ENCODE measurements around the gene PPFIBP2. TPM values are rescaled to one million over a fixed set of nuclear protein-coding genes. Genes with fewer than 3 reads are reported as not detected.

Gene PPFIBP2
- total and polyA plus RNA-seq, 12 donors, result 11.4 to 36.5 (median 21.1) TPM

GRCh38 chr11:7570241-7570640 is 56.4 kb downstream of the PPFIBP2 start:
- intact Hi-C loops (cut with DNase I), result loop anchor here (5.0 kb wide), 3 partner anchors 82 to 102 kb away; partner anchors contain the start of gene CYB5R2 (in 1 of the 2)
- TF ChIP-seq CTCF (IDR thresholded peaks at IDR 0.05) (no peak), POLR2A (IDR thresholded peaks at IDR 0.05) (no peak)
- Histone ChIP-seq H3K27me3 (no peaks in the 10 kb centered on the region), H3K36me3 (replicated peaks in 1 of 2) (no peaks in the 10 kb centered on the region), H3K9me3 (replicated peaks in 1 of 3) (no peaks in the 10 kb centered on the region), H3K27ac (no peak overlapping the region), H3K4me3 (no peak overlapping the region), H3K4me1 (replicated peaks in 1 of 2) (peaks cover 0 to 23% of the 10 kb centered on the region in 2 donors)
- WGBS, 4 donors, result 72 to 89% (median 88%) methylated on average over 2 of the region's 2 CpGs
- no peak for DNase-seq

- TF ChIP-seq POLR2A (IDR thresholded peaks at IDR 0.05) (no peak), CTCF (IDR thresholded peaks at IDR 0.05) (no peak)
- 92 to 100% (median 97%) methylated on average over 1 of the region's 1 CpG for WGBS, 4 donors
These were observed 57.2 kb downstream of the PPFIBP2 start for GRCh38 chr11:7570938-7571521.

GRCh38 chr11:7571640-7572000 is 57.8 kb downstream of the PPFIBP2 start:
- DNase-seq, result peak; percentile 54 to 89 (median 76)
- Histone ChIP-seq H3K4me3 (no peak overlapping the region), H3K9me3 (replicated peaks in 1 of 3) (no peaks in the 10 kb centered on the region), H3K27me3 (no peaks in the 10 kb centered on the region), H3K4me1 (replicated peaks in 1 of 2) (peaks cover 0 to 33% of the 10 kb centered on the region in 2 donors), H3K27ac (peak overlapping the region in 1 of 5 donors; percentile 64), H3K36me3 (replicated peaks in 1 of 2) (no peaks in the 10 kb centered on the region)
- intact Hi-C loops (cut with DNase I), result loop anchor here (5.0 kb wide), 3 partner anchors 81 to 101 kb away; partner anchors contain the start of gene CYB5R2 (in 1 of the 2)
- WGBS, 4 donors, result 1 to 9% (median 6%) methylated on average over 4 of the region's 4 CpGs
- TF ChIP-seq POLR2A (IDR thresholded peaks at IDR 0.05) (no peak), CTCF (IDR thresholded peaks at IDR 0.05) (peak; percentile 90 to 97 (median 94))

More at GRCh38 chr11:7570938-7571521, 57.2 kb downstream of the PPFIBP2 start:
- no peak for DNase-seq
- no peak overlapping the region for H3K27ac ChIP-seq
- no peaks in the 10 kb centered on the region for H3K9me3 ChIP-seq (replicated peaks in 1 of 3)
- intact Hi-C loops (cut with DNase I), result loop anchor here (5.0 kb wide), 3 partner anchors 81 to 101 kb away; partner anchors contain the start of gene CYB5R2 (in 1 of the 2)
- peaks cover 0 to 27% of the 10 kb centered on the region in 2 donors for H3K4me1 ChIP-seq (replicated peaks in 1 of 2)
- no peaks in the 10 kb centered on the region for H3K36me3 ChIP-seq (replicated peaks in 1 of 2)
- no peak overlapping the region for H3K4me3 ChIP-seq
- H3K27me3 ChIP-seq, result no peaks in the 10 kb centered on the region

- Histone ChIP-seq H3K9me3 (replicated peaks in 1 of 3) (no peaks in the 10 kb centered on the region), H3K27ac (peak overlapping the region in 1 of 5 donors; percentile 64), H3K4me1 (replicated peaks in 1 of 2) (peaks cover 0 to 38% of the 10 kb centered on the region in 2 donors), H3K36me3 (replicated peaks in 1 of 2) (no peaks in the 10 kb centered on the region), H3K27me3 (no peaks in the 10 kb centered on the region), H3K4me3 (no peak overlapping the region)
- DNase-seq, result no peak
- no peak for TF ChIP-seq POLR2A (IDR thresholded peaks at IDR 0.05)
- no peak for TF ChIP-seq CTCF (IDR thresholded peaks at IDR 0.05)
- WGBS, 4 donors, result 76 to 85% (median 78%) methylated on average over 4 of the region's 4 CpGs
- intact Hi-C loops (cut with DNase I), result loop anchor here (5.0 kb wide), 3 partner anchors 80 to 100 kb away; partner anchors contain the start of gene CYB5R2 (in 1 of the 2)
These were observed 58.4 kb downstream of the PPFIBP2 start for GRCh38 chr11:7572001-7572712.

Data from adrenal gland (tissue), 12 donors.